HEK293 (cell line): ENCODE data around the gene CEP20.

Source experiments
- CTCF ChIA-PET: fragments of 350-600 bp; formaldehyde crosslinking; extraction: SDS; loops from one replicate; lab custom pipeline; 2021; ENCODE audit warnings: antibody characterized with exemption; lab: Yijun Ruan, JAX
- POLR2A ChIA-PET: fragments of 300-600 bp; formaldehyde crosslinking; extraction: SDS; loops from one replicate; lab custom pipeline; 2020; ENCODE audit warnings: antibody characterized with exemption, inconsistent platforms; lab: Yijun Ruan, JAX
- H3K27ac ChIP-seq: fragments of 200-500 bp; sonication (Bioruptor generic); 2 replicates; pipeline ENCODE4 v1.5.1; 2014; ENCODE audit warnings: low read depth, low read length, control low read depth, inconsistent platforms; ENCODE audit errors: extremely low read depth
- H3K36me3 ChIP-seq, 2 experiments: fragments of 200-500 bp in 1 of 2; sonication (Bioruptor generic) in 1 of 2; 1 replicate in 1 of 2; 2 replicates in 1 of 2; pipeline ENCODE4 v1.5.1; 2014 to 2017; ENCODE audit warnings: inconsistent platforms in 2 of 2, low read length in 2 of 2; ENCODE audit not compliant: control insufficient read depth in 2 of 2, insufficient read depth in 1 of 2
- H3K4me1 ChIP-seq: fragments of 200-500 bp; sonication (Bioruptor generic); 2 replicates; pipeline ENCODE4 v1.5.1; 2014; ENCODE audit warnings: mild to moderate bottlenecking, low read length, inconsistent platforms; ENCODE audit not compliant: control insufficient read depth, insufficient read depth
- H3K4me3 ChIP-seq: 2 replicates; pipeline ENCODE4 v1.5.1; 2011; ENCODE audit warnings: low read depth, mild to moderate bottlenecking, control low read depth, low read length, moderate library complexity
- H3K9me3 ChIP-seq: fragments of 200-500 bp; sonication (Bioruptor generic); 2 replicates; pipeline ENCODE4 v1.5.1; 2014; ENCODE audit warnings: low read depth, low read length, inconsistent platforms; ENCODE audit not compliant: control insufficient read depth, insufficient read depth
- EGR2 ChIP-seq: fragments of 450-650 bp; formaldehyde crosslinking; IDR thresholded peaks from 2 replicates; pipeline ENCODE4 v1.5.1; 2016; ENCODE audit warnings: low read depth, missing biosample characterization, missing genetic modification characterization
- HOXC10 ChIP-seq: sonication (generic); formaldehyde crosslinking; IDR thresholded peaks from 2 replicates; pipeline ENCODE4 v1.8.1; 2023; ENCODE audit warnings: mild to moderate bottlenecking, missing genetic modification reagents
- IKZF3 ChIP-seq: fragments of 450-650 bp; IDR thresholded peaks from 2 replicates; pipeline ENCODE4 v1.5.0; 2018; ENCODE audit warnings: missing biosample characterization, mild to moderate bottlenecking, missing genetic modification characterization, moderate library complexity
- KLF7 ChIP-seq: fragments of 450-650 bp; formaldehyde crosslinking; IDR thresholded peaks from 2 replicates; pipeline ENCODE4 v1.5.1; 2016; ENCODE audit warnings: missing biosample characterization, missing genetic modification characterization, borderline replicate concordance
- MZF1 ChIP-seq: fragments of 450-650 bp; formaldehyde crosslinking; IDR thresholded peaks from 2 replicates; pipeline ENCODE4 v1.5.1; 2017; ENCODE audit warnings: missing biosample characterization, missing genetic modification characterization, borderline replicate concordance
- PRDM10 ChIP-seq: fragments of 450-650 bp; formaldehyde crosslinking; IDR thresholded peaks from 2 replicates; pipeline ENCODE4 v1.5.1; 2016; ENCODE audit warnings: missing biosample characterization, missing genetic modification characterization
- SP2 ChIP-seq: fragments of 450-650 bp; formaldehyde crosslinking; IDR thresholded peaks from 2 replicates; pipeline ENCODE4 v1.5.1; 2016; ENCODE audit warnings: missing biosample characterization, missing genetic modification characterization
- WT1 ChIP-seq: fragments of 450-650 bp; formaldehyde crosslinking; IDR thresholded peaks from 2 replicates; pipeline ENCODE4 v1.5.1; 2016; ENCODE audit warnings: missing biosample characterization, missing genetic modification characterization
- ZNF146 ChIP-seq: fragments of 450-650 bp; formaldehyde crosslinking; IDR thresholded peaks from 2 replicates; pipeline ENCODE4 v1.5.1; 2016; ENCODE audit warnings: missing biosample characterization, missing genetic modification characterization
- ZNF19 ChIP-seq: fragments of 450-650 bp; formaldehyde crosslinking; IDR thresholded peaks from 2 replicates; pipeline ENCODE4; 2016; ENCODE audit warnings: missing biosample characterization, missing genetic modification characterization, low read depth
- ZNF221 ChIP-seq: fragments of 450-650 bp; formaldehyde crosslinking; IDR thresholded peaks from 2 replicates; pipeline ENCODE4 v1.5.1; 2017; ENCODE audit warnings: missing biosample characterization, missing genetic modification characterization, borderline replicate concordance
- ZNF280D ChIP-seq: fragments of 450-650 bp; formaldehyde crosslinking; IDR thresholded peaks from 2 replicates; pipeline ENCODE4 v1.5.1; 2016; ENCODE audit warnings: missing biosample characterization, missing genetic modification characterization
- ZNF302 ChIP-seq: fragments of 450-650 bp; formaldehyde crosslinking; IDR thresholded peaks from 2 replicates; pipeline ENCODE4 v1.5.1; 2016; ENCODE audit warnings: missing biosample characterization, missing genetic modification characterization, low read depth
- ZNF529 ChIP-seq: fragments of 450-650 bp; formaldehyde crosslinking; IDR thresholded peaks from 2 replicates; pipeline ENCODE4 v1.5.1; 2017; ENCODE audit warnings: missing genetic modification characterization, missing biosample characterization; ENCODE audit not compliant: insufficient replicate concordance
- ZNF560 ChIP-seq: fragments of 450-650 bp; formaldehyde crosslinking; IDR thresholded peaks from 2 replicates; pipeline ENCODE4 v1.5.1; 2017; ENCODE audit warnings: missing biosample characterization, missing genetic modification characterization, borderline replicate concordance
- ZNF776 ChIP-seq: fragments of 450-650 bp; formaldehyde crosslinking; IDR thresholded peaks from 2 replicates; pipeline ENCODE4 v1.5.0; 2017; ENCODE audit warnings: missing biosample characterization, missing genetic modification characterization, borderline replicate concordance
- ZNF785 ChIP-seq: fragments of 450-650 bp; formaldehyde crosslinking; IDR thresholded peaks from 2 replicates; pipeline ENCODE4 v1.5.1; 2016; ENCODE audit warnings: missing biosample characterization, missing genetic modification characterization
- ZNF837 ChIP-seq: fragments of 450-650 bp; formaldehyde crosslinking; IDR thresholded peaks from 2 replicates; pipeline ENCODE4 v1.5.1; 2016; ENCODE audit warnings: missing biosample characterization, missing genetic modification characterization
- ZSCAN23 ChIP-seq: fragments of 450-650 bp; formaldehyde crosslinking; IDR thresholded peaks from 2 replicates; pipeline ENCODE4 v1.5.1; 2016; ENCODE audit warnings: missing biosample characterization, missing genetic modification characterization

Gene CEP20

GRCh38 chr16:15833541-15833940 is 54.9 kb downstream of the CEP20 start (continued):
- TF ChIP-seq PRDM10 (tag by site-specific recombination) (no peak), KLF7 (tag by site-specific recombination) (no peak), ZNF529 (tag by site-specific recombination) (no peak), SP2 (no peak), ZNF837 (tag by site-specific recombination) (no peak), ZNF560 (no peak), ZNF280D (tag by site-specific recombination) (no peak), ZNF302 (no peak), HOXC10 (CRISPR knock-in tag) (no peak)

- H3K27ac ChIP-seq, result no peak overlapping the region
- POLR2A ChIA-PET, result interaction anchor here (0.6 to 0.7 kb wide), 2 partner anchors 11 to 71 kb away, joined by 3 read pairs; no protein-coding TSS in a partner anchor
- no peak for TF ChIP-seq ZNF146 (tag by site-specific recombination)
- no peak for TF ChIP-seq WT1 (tag by site-specific recombination)
- TF ChIP-seq ZNF785 (tag by site-specific recombination), result no peak
- no peak for TF ChIP-seq ZNF19 (tag by site-specific recombination)
- TF ChIP-seq EGR2 (tag by site-specific recombination), result no peak
- TF ChIP-seq ZSCAN23 (tag by site-specific recombination), result no peak
- TF ChIP-seq ZNF221 (tag by site-specific recombination), result no peak
- TF ChIP-seq ZNF776 (tag by site-specific recombination), result no peak
- no peak for TF ChIP-seq MZF1 (tag by site-specific recombination)
- TF ChIP-seq IKZF3 (tag by site-specific recombination), result no peak
Measured at GRCh38 chr16:15832241-15832640, 56.2 kb downstream of the CEP20 start.

More at GRCh38 chr16:15832241-15832640, 56.2 kb downstream of the CEP20 start:
- Histone ChIP-seq H3K9me3 (no peaks in the 10 kb centered on the region), H3K4me1 (no peaks in the 10 kb centered on the region), H3K4me3 (no peak overlapping the region), H3K36me3 (no peaks in the 10 kb centered on the region)
- CTCF ChIA-PET, result no interaction called here
